Measurements from ENCODE around the gene NTPCR.

Gene NTPCR

DNA sequence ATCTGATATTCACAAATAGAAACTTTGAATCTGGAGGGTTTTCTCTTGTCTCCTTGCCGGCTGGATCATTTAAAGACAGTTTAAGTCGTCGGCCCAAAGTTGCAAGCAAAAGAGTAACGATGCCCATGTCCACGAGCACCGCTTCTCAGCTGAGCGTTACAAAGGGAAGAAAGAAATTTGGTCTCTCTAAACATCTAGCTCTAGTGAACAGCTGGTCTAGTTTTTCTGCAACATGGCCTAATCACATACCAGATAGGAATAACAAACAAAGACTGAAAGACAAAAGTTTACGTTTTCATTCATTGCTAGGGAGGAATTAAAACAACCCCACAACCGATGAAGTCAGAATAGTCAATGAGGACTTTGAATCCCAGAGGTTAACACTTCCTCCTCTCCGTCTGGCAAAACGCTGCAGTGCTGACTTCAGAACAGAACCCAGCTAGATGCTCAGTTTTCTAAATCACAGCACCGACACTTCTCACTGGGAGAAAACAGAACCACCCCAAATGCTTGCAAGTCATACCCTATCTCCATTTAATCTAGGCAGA is 69.4 kb downstream of the NTPCR start:
- no peak for DNase-seq

DNA sequence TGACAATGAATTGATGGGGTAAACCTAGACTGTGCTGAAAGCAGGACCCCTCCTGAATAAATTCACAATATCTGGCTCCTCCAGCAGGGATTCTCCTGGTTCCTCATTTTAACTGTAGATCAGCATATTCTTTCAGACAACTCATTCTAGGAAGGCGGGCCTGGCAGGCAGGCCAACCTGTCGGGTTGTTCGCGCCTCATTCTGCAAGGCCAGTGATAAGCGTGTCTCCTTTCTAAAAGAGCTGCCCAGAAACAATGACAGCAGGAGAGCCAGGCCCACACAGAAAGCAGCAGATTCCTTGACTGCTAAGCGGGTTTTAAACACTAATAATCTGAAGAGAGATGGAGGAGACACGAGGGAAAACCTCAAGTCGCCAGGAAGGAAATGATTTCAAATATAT is 70.0 kb downstream of the NTPCR start:
- DNase-seq: no peak

DNA sequence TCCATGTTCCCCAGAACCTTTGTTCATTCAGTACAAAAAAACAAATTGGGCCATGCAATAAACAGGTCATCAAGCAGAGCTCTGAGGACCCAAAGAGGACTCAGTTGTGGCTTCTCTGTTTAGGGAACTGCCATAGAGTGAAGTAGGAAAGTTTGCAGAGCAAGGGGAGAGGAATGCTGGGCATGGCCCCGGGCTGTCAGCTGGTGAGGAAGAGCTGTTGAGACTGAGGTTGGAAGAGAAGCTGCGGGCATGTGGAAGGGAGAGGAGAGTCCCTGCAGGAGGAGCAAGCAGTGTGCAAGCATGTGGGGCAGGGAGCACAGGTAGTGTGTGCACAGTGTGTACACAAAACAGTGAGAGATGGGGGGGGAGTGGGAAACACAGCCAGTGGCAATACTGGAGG is 71.8 kb downstream of the NTPCR start:
- DNase-seq: no peak

DNA sequence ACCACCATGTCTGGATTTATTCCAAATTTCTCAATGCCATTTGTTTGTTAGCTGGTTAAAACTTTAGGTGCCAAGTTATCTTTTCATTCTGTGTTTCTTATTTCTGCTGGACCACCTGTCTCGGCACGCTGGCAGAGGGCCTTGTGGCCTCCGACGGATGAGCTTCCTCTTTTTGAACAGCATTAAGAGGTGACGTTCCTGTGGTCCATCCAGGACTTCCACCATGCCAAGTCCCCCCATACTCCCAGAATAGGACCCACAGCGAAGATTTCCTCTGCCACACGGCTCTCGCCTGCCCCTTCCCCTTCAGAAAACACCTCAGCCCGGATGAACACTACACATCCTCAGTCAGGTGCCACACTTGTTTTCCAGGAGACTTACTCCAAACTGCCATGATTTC is 73.8 kb downstream of the NTPCR start:
- DNase-seq: no peak

DNA sequence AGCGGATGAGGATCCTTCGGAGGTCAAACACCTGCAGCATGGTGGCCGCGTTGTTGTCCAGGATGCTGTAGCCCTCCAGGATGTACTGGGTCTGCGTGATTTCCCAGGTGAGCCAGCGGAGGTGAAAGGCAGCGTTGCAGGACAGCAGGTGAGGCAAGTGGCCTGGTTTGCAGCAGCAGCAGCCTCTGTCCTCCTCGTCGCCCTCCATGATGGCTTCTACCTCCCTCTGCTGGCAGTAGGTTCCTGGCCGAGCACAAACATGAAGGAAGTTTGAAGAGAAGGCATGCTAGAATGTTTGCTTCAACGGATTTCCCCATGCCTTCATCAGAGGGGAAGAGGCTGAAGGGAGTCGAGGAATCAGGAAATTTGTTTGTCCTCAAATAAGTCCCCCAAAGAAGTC is 74.7 kb downstream of the NTPCR start:
- no peak for DNase-seq

DNA sequence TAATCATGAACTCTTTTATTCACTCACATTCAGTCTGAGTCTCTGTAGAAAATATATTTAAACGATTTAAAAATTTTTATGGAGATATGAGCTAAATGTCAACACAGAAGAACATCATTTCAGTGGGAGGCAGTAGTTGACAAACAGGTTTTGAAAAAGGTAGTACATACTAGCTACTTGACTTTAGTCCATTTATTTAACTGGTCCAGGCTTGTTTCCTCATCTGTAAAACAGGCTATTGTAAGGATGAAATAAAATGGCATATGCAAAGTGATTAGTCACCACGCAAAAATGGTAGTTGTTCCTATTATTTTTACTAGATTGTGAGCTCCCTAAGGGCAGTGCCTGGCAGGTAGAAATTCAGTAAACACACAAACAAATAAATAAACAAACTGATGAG is 75.2 kb downstream of the NTPCR start:
- DNase-seq: no peak

DNA sequence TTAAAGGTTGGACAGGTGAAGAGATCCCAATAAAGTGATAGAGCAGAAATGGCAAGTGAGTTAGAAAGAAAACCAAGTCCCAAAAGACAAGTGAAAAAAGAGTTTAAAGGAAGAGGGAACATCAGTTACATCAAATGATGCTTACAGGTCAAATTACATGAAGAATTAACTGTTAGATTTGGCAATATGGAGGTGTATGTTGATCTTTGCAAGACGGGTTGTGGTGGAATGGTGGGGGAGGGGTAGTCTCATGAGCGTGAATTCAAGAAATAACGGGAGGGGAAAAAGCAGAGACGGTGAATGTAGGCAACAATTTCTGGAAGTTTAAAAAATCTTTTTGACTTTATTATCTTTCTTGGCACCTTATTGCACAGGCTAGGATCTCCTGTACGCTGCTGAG is 76.6 kb downstream of the NTPCR start:
- no peak for DNase-seq

DNA sequence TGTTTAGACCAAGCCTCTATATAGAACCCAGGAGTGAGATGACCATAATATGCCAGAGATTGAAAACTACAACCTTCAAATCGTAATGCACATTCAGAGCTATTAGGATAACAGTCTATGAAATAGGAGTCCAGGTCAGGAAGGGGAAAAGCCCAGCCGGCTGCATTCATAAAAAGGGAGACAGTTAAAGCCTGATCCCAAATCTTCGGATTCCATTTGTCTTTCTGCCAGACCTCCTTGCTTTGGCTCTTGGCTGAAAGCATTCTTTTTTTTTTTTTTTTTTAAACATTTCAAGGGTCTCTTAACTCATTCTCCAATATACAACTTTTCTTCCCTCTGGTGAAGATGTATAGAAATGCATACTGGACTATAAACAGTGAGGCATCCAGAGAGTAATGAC is 81.1 kb downstream of the NTPCR start:
- DNase-seq: no peak

DNA sequence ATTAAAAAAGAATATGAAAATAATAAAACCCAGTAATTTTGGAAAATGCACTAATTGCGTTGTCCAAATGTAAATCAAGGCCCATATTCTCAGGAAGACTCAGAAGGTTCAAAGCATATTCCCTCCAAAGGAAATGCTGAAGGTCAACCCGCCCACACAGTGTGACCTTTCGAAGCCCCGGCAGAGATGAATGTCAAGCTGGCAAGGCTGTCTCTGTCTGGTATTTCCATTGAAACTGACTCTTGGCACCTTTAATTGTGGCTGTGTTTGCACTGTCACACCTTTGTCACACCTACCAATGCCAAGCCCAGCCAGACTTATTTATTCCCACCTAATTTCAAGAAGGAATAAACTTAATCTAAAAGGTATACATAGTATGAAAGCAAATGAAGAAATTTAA is 82.5 kb downstream of the NTPCR start:
- no peak for DNase-seq

DNA sequence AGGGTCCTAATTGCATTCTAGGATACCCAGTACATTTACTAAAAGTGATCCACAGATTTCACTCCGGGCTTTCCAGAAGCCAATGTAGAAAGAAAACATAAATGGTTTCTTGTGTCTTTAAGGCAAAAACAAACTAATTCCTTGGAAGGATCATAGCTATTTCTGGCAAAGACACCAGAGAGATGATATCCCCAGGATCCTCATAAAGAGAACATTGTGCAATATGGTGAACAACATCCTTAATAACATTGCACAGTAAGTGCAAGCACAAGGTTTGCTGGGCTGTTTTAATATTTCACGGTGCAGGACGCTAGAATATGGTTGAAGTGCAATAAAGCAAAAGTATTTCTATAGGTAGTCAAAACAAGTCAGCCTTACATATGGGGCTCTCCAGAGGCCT is 83.0 kb downstream of the NTPCR start:
- no peak for DNase-seq
